ENCODE results near the gene AURKB.

Gene AURKB

DNA sequence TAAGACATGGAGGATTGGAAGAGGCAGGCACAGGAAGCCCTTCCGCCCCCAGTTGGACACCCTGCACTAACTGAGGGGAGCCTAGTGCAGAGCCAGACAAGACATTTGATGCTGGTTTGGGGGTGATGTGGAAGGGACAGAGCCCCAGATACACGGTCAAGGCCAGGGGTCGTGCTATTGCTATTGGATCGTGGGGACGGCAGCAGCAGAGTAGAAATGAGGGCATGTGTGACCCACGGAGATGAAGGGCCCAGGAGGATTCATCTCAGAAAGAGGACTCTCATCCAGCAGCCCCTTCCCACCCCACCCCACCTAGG lies 45.6 kb downstream of the AURKB start:
- ATAC-seq (replicated peaks) = no peak
- no peaks in the 10 kb centered on the region for H3K9me3 Mint-ChIP-seq
- no peak overlapping the region for H3K4me3 Mint-ChIP-seq
- peaks cover 37 to 47% of the 10 kb centered on the region in 2 donors for H3K4me1 Mint-ChIP-seq
- peaks cover 9 to 20% of the 10 kb centered on the region in 2 donors for H3K36me3 Mint-ChIP-seq
- H3K27me3 Mint-ChIP-seq = no peaks in the 10 kb centered on the region
- H3K27ac Mint-ChIP-seq = peak overlapping the region; percentile 31
- DNase-seq = no peak

DNA sequence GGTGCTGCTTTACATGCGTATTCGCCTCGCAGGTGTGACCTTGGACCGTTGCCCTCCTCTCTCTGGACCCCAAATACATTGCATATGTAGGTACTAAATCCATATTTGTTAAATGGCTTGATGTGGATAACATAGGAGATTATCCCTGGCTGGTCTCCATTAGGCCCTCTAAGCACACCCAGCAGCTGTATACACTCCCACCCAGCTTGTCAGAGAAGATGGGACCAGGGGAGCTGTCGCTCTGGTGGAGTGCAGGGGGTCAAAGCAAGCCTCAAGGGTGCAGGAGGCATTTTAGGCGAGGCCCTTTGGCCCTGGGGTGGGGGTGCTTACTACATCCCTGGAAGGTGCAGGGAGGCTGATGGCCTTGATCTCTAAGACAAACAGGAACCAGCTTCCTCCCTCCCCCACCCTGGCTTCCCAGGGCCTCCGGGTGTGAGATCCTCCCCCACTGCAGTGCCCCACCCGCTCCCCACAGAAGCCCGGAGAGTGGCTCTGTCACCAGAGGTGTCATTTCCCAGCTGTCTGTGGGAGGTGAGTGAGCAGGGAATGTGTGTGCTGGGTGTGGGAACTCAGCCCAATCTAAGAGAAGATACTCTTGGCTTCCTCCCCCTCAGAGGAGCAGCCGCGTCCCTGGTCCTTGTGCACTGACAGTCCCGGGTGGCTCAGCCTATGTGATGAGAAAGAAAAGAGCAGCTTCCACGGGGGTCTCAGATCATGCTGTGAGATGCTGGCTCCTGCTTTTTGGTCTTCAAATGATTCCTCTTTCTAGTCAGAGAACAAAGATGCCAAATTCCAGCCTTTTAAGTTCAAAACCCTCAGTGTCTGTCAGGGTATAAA lies 46.2 kb downstream of the AURKB start:
- peak; percentile 21 to 22 for ATAC-seq (replicated peaks)

DNA sequence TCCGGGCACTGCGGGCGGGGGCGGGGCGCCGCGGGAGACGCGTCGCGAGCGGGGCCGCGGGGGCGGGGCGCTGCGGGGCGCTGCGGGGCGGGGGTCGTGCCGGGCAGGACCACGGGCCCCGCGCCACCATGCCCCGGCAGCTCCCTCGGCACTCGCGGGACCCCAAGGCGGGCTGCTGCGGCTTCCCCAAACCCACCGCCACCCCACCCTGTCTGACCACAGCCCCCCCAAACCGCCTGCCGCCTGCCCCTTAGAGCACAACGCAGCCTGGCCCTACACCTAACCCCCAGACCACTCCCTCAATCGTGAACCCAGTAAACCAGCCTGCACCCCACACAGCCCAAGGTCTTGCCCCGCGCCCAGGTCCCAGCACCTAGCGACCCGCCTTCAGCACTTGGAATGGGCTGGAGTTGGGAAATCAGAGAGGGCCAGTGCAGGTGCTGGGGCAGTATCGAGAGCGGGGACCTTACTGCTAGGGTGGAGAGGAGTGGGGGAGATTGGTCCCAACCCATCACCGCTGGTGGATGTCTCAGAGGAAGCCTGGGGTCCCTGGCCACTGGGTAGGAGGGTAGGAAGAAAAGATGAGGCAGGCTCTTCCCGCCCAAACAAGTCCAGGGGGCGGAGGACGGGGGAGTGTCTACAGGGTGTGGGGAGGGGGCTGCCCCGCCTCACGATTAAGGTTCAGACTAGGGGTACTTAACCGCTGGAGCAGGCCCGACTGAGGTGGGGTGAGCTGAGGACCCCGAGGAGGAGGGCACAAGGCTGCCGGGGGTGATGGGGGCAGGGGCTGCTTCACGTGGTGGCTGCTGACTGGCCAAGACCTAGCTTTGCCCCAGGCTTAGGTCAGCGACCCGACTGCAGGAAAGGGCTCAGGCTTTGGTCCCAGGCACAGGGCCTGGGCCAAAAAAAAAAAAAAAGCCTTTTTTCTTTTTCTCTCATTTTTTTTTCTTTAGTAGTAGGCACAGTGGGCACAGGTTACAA lies 47.1 kb downstream of the AURKB start:
- Mint-ChIP-seq H3K27me3 (no peaks in the 10 kb centered on the region), H3K36me3 (peaks cover 13 to 28% of the 10 kb centered on the region in 2 donors), H3K27ac (peak overlapping the region; percentile 98), H3K9me3 (no peaks in the 10 kb centered on the region), H3K4me3 (peak overlapping the region; percentile 94 to 95), H3K4me1 (peaks cover 46 to 59% of the 10 kb centered on the region in 2 donors)
- DNase-seq (no peak), ATAC-seq (replicated peaks) (peak; percentile 14 to 33)

More for the DNA sequence above, 46.2 kb downstream of the AURKB start:
- Mint-ChIP-seq H3K4me1 (peaks cover 41 to 52% of the 10 kb centered on the region in 2 donors), H3K4me3 (peak overlapping the region; percentile 94 to 95), H3K36me3 (peaks cover 11 to 24% of the 10 kb centered on the region in 2 donors), H3K27me3 (no peaks in the 10 kb centered on the region), H3K9me3 (no peaks in the 10 kb centered on the region), H3K27ac (peak overlapping the region; percentile 73)
- no peak for DNase-seq

DNA sequence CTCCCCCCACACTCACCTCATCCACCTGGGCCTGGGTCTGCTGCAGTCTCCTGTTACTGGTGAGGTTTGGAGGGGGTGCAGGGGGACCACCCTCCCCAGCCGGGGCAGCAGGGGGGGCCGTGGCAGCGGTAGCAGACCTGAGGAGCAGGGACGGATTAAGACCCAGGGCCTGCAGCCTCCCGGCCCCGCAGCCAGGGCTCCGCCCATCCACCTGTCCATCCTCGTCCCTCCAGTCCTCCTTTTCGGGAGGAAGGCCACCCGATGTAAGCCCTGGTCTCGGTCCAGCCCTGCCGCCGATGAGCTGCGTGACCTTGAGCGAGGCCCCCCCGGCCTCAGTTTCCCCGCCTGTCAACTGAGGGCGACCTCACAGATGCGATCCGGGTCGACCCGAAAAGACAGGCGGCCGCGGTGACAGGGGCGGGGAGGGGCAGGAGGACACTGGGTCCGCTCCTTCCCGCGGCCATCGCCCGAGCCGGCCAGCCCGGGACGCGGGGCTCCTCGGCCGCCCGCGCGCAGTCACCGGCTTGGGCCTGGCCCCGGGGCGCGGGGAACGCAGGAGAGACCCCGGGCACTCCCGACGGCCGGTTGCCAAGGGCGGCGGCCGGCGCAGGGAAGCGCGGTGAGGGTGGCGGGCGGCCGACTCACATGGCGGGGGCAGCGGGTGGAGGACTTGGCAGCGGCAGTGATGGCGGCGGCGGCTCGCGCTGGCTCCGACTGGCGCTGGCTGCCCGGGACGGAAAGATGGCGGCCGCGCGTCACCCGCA lies 48.0 kb downstream of the AURKB start, which contains the start of gene VAMP2:
TSS of gene VAMP2 (minus strand) at position 716 of the 764 bp plus-strand sequence. CDS start at position 647, 69 bp downstream.
- H3K9me3 Mint-ChIP-seq = no peaks in the 10 kb centered on the region
- peak; percentile 68 for DNase-seq
- peak within 1 kb of the TSS; percentile 94 to 95 for H3K4me3 Mint-ChIP-seq
- H3K27me3 Mint-ChIP-seq = no peaks in the 10 kb centered on the region
- ATAC-seq (replicated peaks) = peak; percentile 73 to 79
- H3K27ac Mint-ChIP-seq = peak within 1 kb of the TSS; percentile 98
- H3K36me3 Mint-ChIP-seq = peaks cover 13 to 28% of the 10 kb centered on the region in 2 donors
- peaks cover 46 to 61% of the 10 kb centered on the region in 2 donors for H3K4me1 Mint-ChIP-seq

DNA sequence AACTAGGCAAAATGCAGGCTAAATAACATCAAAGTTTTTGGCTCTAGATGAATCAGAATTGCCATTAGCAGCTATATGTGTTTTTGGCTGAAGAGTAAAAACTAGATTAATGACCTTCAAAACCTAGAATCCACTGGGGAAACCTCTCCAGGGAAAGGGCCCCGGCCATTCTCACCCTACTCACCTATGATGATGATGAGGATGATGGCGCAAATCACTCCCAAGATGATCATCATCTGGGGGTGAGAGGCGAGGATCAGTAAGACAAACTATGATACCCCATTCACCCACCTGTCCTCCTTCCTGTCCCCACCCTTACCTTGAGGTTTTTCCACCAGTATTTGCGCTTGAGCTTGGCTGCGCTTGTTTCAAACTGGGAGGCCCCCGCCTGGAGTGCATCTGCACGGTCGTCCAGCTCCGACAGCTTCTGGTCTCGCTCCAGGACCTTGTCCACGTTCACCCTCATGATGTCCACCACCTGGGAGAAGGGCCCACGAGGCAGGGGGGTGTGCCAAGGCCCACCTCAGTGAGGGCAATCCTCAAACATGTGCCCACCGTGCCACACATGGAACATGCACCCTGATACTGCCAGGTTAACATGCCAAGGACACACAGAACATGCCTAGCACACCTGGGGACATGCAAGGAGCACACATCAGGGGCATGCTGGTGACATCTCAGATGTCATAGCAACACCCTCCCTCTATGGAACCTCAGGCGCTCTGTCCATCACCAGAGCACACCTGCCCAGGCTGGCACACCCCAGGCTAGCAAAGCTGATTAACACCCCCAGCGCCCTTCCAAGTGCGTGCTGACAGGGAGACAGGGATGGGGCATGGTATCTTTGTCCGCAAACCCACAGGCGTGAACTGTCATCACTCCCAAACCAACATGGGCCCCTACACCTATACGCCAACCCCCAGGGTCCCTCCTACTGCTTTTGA lies 48.8 kb downstream of the AURKB start:
- no peaks in the 10 kb centered on the region for H3K9me3 Mint-ChIP-seq
- H3K4me3 Mint-ChIP-seq = peak overlapping the region; percentile 84 to 89
- no peak for DNase-seq
- peak in 1 of 2 donors; percentile 1 for ATAC-seq (replicated peaks)
- H3K36me3 Mint-ChIP-seq = peaks cover 13 to 28% of the 10 kb centered on the region in 2 donors
- H3K27me3 Mint-ChIP-seq = no peaks in the 10 kb centered on the region
- peak overlapping the region; percentile 93 for H3K27ac Mint-ChIP-seq
- peaks cover 46 to 61% of the 10 kb centered on the region in 2 donors for H3K4me1 Mint-ChIP-seq

DNA sequence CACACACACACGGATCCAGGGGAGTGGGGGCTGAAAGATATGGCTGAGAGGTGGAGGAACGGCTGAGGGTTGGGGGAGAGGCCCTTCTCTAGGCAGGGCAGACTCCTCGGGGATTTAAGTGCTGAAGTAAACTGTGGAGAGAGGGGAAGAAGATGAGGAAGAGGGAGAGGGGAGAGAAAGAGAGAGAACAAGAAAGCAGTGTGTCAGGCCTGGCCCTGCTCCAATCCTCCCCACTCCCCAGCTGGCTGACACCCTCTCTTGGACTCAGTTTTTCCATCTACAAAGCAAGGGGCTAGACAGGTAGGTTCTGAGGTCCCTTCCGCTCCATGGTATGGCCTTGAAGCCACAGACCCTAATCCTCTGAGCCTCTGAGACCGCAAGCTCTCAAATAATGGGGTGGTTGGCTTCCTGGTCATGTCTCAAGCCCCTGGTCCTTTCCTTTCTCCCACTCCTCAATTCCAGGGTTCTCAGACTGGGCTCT lies 49.6 kb downstream of the AURKB start:
- Mint-ChIP-seq H3K4me3 (peak overlapping the region; percentile 17 to 84), H3K27ac (peak overlapping the region; percentile 93), H3K36me3 (peaks cover 13 to 28% of the 10 kb centered on the region in 2 donors), H3K4me1 (peaks cover 46 to 61% of the 10 kb centered on the region in 2 donors), H3K9me3 (no peaks in the 10 kb centered on the region), H3K27me3 (no peaks in the 10 kb centered on the region)
- no peak for ATAC-seq (replicated peaks)
- no peak for DNase-seq

DNA sequence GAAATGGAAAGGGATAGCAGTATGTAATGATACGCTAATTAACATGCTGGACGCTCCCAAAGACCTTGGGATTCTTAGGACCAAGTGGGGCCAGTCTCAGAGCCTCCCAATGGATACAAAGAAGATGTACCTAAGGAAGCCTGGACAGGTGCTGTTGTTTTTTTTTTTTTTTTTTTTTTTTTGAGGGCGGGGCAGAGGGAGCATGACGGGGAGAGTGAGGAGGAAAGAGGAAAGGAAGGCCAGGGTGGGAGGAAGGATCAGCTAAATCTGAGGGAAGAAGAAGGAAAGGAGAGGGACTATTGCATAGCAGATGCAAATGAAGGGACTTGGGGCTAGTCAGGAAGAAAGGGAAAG lies 50.2 kb downstream of the AURKB start:
- Mint-ChIP-seq H3K27me3 (no peaks in the 10 kb centered on the region), H3K9me3 (no peaks in the 10 kb centered on the region), H3K4me3 (peak overlapping the region in 1 of 2 donors; percentile 46), H3K27ac (peak overlapping the region; percentile 93), H3K4me1 (peaks cover 46 to 61% of the 10 kb centered on the region in 2 donors), H3K36me3 (peaks cover 13 to 28% of the 10 kb centered on the region in 2 donors)
- no peak for ATAC-seq (replicated peaks)
- no peak for DNase-seq

DNA sequence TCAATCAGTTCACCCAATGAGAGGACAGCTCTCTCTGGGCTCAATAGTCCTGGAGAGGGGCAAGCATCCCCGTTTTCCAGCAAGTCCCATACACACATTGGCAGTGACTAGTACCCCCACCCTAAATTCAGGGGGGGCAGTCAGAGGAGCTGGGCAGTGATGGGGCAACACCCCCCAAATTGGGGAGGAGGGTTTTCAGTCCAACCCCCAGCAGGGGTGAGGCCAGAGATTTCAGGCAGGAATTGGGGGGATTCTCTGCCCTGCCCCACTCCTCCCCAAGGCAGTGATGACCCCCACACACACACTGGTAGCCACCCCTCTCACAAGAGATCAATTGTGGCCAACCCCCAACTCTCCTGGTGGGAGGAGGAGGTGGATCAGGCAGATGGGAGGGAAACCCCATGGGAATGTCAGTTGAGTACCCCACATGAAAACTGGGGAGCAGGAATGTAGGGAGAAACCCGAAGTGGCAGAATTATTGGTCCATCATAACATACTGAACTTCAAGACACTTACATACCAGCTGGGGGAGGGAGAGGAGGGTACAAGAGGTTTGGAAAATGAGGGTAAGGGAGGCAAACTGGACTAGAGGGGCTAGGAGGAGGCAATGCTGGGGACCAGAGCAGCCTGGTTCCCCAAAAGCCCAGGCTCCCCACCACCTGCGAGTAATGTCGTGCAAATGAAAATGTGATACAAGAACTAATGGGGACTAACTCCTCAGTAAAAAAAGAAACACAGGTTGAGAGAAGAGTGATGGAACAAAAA lies 50.7 kb downstream of the AURKB start:
- Mint-ChIP-seq H3K9me3 (no peaks in the 10 kb centered on the region), H3K36me3 (peaks cover 13 to 28% of the 10 kb centered on the region in 2 donors), H3K4me1 (peaks cover 44 to 58% of the 10 kb centered on the region in 2 donors), H3K27ac (no peak overlapping the region), H3K27me3 (no peaks in the 10 kb centered on the region), H3K4me3 (no peak overlapping the region)
- ATAC-seq (replicated peaks) (no peak), DNase-seq (no peak)

DNA sequence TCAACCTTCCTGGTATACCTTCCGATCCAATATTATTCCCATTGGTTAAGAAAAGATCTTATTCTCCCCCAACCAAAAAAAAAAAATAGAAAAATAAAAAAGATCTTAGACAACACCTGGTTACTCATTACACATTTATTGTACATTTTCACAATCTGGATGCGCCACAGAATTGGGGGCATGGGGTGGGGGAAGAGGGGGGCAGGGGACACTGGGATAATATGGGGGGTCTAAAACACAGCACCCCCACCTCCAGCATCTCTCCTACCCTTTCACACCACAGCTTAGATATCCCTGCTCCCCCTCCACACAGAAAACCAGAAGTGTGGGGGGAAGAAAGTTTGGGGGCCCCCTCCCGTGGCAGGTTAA lies 51.4 kb downstream of the AURKB start:
- Mint-ChIP-seq H3K27me3 (no peaks in the 10 kb centered on the region), H3K4me1 (peaks cover 43 to 51% of the 10 kb centered on the region in 2 donors), H3K27ac (peak overlapping the region; percentile 79), H3K36me3 (peaks cover 13 to 28% of the 10 kb centered on the region in 2 donors), H3K9me3 (no peaks in the 10 kb centered on the region), H3K4me3 (no peak overlapping the region)
- DNase-seq = no peak
- ATAC-seq (replicated peaks) = no peak

DNA sequence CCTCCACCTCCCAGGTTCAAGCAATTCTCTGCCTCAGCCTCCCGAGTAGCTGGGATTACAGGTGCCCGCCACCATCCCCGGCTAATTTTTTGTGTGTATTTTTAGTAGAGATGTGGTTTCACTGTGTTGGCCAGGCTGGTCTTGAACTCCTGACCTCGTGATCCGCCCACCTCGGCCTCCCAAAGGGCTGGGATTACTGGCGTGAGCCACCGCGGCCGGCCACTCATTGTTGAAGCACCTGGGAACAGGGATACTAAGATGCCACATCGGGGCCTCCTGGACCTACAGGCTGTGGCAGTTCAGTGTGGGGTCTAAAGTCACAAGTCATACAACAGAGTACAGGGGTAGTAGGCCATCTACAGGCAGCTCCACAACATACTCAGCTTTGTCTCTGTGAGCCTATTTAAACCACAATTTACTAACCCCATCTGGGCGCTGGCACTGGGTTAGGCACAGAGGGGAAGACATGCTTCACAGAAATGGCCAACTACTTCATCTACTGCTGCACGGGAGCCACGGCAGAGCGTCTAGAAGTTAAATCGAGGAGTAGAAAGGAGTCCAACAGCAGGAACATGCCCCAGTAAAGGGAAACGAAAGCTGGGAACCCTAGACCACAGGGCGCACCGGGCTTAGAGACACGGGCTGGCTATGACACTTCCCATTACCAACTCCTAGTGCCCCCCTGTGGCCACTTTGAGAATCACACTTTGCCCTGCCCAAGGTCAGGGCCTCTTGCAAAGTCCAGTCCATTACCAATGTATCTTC lies 51.9 kb downstream of the AURKB start:
- peaks cover 15 to 30% of the 10 kb centered on the region in 2 donors for H3K36me3 Mint-ChIP-seq
- peak; percentile 80 for DNase-seq
- H3K4me1 Mint-ChIP-seq = peaks cover 43 to 46% of the 10 kb centered on the region in 2 donors

DNA sequence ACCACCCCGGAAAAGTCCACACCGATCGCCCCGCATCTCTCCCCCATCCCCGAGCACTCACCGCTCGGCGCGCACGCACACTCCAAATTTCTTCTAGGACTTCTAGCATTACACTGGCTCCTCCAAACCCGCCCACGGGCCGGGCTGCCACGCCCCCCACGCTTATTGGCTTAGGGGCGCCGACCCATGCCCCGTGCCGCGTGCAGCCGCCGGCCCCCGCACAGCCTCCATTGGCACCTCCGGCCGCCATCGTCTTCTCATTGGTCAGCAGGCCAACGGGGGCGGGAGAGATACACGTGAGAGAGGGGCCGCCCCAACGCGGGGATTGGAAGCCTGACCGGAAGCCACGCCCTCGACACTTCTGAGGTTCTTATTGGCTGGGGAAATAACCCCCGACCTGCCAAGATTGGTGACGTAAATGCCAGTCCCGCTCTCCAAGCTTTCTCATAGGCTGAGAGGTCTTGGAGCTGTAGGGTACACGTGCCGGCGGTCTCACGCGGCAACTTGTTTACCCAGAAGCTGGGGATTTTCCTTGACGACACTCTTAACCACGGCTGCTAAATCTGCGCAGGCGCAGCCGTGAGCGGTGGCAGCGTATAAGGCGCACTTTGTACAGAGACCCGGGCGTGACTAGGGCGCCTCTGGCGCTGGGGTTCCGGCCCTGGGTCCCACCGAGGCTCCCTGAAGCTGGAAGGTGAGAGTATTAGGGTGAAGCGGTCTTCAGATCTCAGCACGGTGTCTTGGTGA lies 54.0 kb downstream of the AURKB start:
- Mint-ChIP-seq H3K9me3 (no peaks in the 10 kb centered on the region), H3K27me3 (no peaks in the 10 kb centered on the region), H3K27ac (no peak overlapping the region), H3K36me3 (peaks cover 11 to 30% of the 10 kb centered on the region in 2 donors), H3K4me1 (peaks cover 30 to 42% of the 10 kb centered on the region in 2 donors), H3K4me3 (no peak overlapping the region)
- ATAC-seq (replicated peaks) = peak; percentile 79 to 86
- DNase-seq = peak; percentile 100

More for the DNA sequence above, 51.9 kb downstream of the AURKB start:
- ATAC-seq (replicated peaks) = peak; percentile 20 to 27
- Mint-ChIP-seq H3K9me3 (no peaks in the 10 kb centered on the region), H3K27me3 (no peaks in the 10 kb centered on the region), H3K27ac (peak overlapping the region; percentile 79), H3K4me3 (peak overlapping the region; percentile 8 to 69)
